Ovary (tissue), 3 donors: Measurements from ENCODE around the gene ZNF222.

Experiments
- CTCF ChIP-seq, 3 donors: fragments of 450-650 bp in 2 of 3; fragments of 200-600 bp in 1 of 3; IDR thresholded peaks; one replicate each; pipeline versions ENCODE4 v1.5.1 to v1.8.0; 2016 to 2022; ENCODE audit warnings: antibody characterized with exemption in 3 of 3, mild to moderate bottlenecking in 1 of 3
- EP300 ChIP-seq: sonication (generic); formaldehyde crosslinking; IDR thresholded peaks from one replicate; pipeline ENCODE4 v1.6.1; 2017; ENCODE audit warnings: antibody characterized with exemption
- POLR2A ChIP-seq: fragments of 450-650 bp; IDR thresholded peaks from one replicate; pipeline ENCODE4 v1.6.1; 2017; ENCODE audit warnings: antibody characterized with exemption, mild to moderate bottlenecking, moderate library complexity
- donor health status: DM: no; HTN: no; CAD: no.

- no peak for TF ChIP-seq CTCF (IDR thresholded peaks at IDR 0.05)
- no peak for TF ChIP-seq EP300
- no peak for TF ChIP-seq POLR2A
Measured at GRCh38 chr19:44059229-44059628, 34.0 kb downstream of the ZNF222 start.
